ENCODE data around the gene HOXD8.
A peak's percentile ranks its signal among the peaks of the same experiment; 100 is the strongest.

HOXD8 gene

DNA sequence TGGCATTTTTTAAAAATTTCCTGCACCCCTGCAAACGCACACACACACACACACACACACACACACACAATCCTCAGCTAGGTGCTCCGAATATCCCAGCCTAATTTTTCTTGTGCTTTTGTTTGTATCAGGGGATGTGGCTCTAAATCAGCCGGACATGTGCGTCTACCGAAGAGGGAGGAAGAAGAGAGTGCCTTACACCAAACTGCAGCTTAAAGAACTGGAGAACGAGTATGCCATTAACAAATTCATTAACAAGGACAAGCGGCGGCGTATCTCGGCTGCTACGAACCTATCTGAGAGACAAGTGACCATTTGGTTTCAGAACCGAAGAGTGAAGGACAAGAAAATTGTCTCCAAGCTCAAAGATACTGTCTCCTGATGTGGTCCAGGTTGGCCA lies 35.2 kb upstream of the HOXD8 start:
- DNase-seq (no peak), ATAC-seq (replicated peaks) (no peak)
- H3K27me3 Mint-ChIP-seq, result peaks cover 88 to 96% of the 10 kb centered on the region in 2 donors
- no peak overlapping the region for H3K4me3 Mint-ChIP-seq
- H3K4me1 Mint-ChIP-seq (ENCODE audit: low read depth in 2 of 2), result peaks cover 23 to 26% of the 10 kb centered on the region in 2 donors
- peaks cover 29% of the 10 kb centered on the region for H3K36me3 Mint-ChIP-seq (ENCODE audit: insufficient read depth)
- no peaks in the 10 kb centered on the region for H3K9me3 Mint-ChIP-seq
- no peak overlapping the region for H3K27ac Mint-ChIP-seq

GRCh38 chr2:176095421-176095820 lies 34.1 kb upstream of the HOXD8 start:
- ATAC-seq (replicated peaks), result no peak
- Mint-ChIP-seq H3K36me3 (ENCODE audit: insufficient read depth) (peaks cover 34% of the 10 kb centered on the region), H3K4me3 (no peak overlapping the region), H3K27ac (no peak overlapping the region), H3K4me1 (ENCODE audit: low read depth in 2 of 2) (peaks cover 23 to 26% of the 10 kb centered on the region in 2 donors), H3K9me3 (no peaks in the 10 kb centered on the region), H3K27me3 (peaks cover 88 to 96% of the 10 kb centered on the region in 2 donors)
- no peak for DNase-seq

- Mint-ChIP-seq H3K9me3 (no peaks in the 10 kb centered on the region), H3K4me3 (peak overlapping the region; percentile 74 to 79), H3K27ac (no peak overlapping the region), H3K4me1 (ENCODE audit: low read depth in 2 of 2) (peaks cover 23 to 26% of the 10 kb centered on the region in 2 donors), H3K27me3 (peaks cover 86 to 96% of the 10 kb centered on the region in 2 donors), H3K36me3 (ENCODE audit: insufficient read depth) (peaks cover 38% of the 10 kb centered on the region)
- ATAC-seq (replicated peaks), result peak; percentile 17
- DNase-seq, result no peak
These were observed 33.1 kb upstream of the HOXD8 start for GRCh38 chr2:176096243-176096985.

DNA sequence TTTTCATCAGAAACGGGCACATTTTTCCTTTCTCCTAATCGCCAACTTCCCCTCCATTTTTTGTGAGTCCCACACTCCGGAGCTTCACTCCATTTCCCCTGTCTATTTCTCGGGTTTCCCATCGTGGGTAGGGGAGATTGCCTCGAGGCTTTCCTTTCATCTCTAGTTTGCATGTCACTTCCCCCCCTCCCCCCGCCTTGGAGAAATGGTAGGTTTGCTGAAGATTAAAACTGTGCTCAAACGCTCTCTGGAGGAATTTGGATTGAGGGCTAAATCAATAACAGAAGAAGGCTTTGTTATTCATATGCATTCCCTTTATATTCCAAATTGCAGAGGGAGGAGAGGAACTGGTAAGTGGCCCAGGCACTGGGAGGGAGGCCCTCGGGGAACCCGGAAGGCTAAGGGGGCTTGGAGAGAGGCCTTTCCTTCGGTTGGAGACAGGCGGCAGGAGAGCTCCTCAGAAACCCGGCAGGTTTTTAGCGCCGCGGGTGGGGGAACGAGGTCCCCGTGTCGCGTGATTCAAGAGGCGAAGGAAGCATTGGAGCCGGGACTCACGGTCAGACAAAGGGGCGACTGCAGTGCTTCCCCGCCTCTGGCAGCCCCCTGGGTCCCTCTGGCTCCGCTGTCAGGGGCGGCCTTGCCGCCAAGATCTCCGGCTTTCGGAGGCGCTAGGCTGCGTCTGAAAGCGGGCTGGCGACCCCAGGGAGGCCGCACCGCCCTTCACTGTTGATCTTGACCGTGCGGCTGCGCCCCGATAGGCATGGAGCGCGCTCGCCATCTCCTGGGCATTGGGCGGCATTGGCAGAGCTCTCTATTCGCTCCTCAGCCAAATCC lies 32.3 kb upstream of the HOXD8 start:
- peaks cover 86 to 96% of the 10 kb centered on the region in 2 donors for H3K27me3 Mint-ChIP-seq
- peak overlapping the region; percentile 74 to 79 for H3K4me3 Mint-ChIP-seq
- peak; percentile 85 for ATAC-seq (replicated peaks)
- peaks cover 19 to 21% of the 10 kb centered on the region in 2 donors for H3K4me1 Mint-ChIP-seq (ENCODE audit: low read depth in 2 of 2)
- DNase-seq, result peak; percentile 49 to 54 (median 51)
- H3K36me3 Mint-ChIP-seq (ENCODE audit: insufficient read depth), result peaks cover 30% of the 10 kb centered on the region
- H3K9me3 Mint-ChIP-seq, result no peaks in the 10 kb centered on the region
- H3K27ac Mint-ChIP-seq, result peak overlapping the region; percentile 4 to 32

DNA sequence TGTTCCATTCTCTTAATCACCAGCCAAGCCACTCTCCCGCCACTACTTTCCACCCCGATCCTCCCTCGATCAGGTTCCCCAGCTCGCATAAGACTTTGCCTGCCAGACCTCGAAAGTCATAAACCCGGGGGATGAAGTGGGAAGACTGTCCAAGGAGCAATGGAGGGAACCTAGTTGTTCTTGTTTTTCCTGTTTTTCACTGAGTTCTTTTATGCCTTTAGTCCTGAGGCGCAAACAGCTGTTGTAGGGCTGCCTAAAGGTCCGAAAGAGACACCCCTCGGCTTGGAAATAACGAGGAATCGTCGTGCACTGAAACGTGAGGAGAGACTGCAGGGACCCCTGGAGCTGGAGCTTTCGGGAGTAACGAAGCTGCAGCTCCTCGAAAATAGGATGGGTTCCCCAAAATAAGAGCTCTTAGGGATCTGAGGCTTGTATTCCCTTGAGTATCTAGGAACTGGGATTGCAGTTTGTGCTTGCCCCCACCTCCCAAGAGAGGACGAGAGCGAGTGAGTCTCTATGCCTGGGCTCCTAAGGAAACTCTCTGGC lies 31.6 kb upstream of the HOXD8 start:
- peak overlapping the region; percentile 74 to 79 for H3K4me3 Mint-ChIP-seq

GRCh38 chr2:176098366-176099158 lies 30.9 kb upstream of the HOXD8 start:
- Mint-ChIP-seq H3K27me3 (peaks cover 93 to 99% of the 10 kb centered on the region in 2 donors), H3K4me3 (no peak overlapping the region)
- no peak for ATAC-seq (replicated peaks)

More for the DNA sequence above, 31.6 kb upstream of the HOXD8 start:
- H3K27me3 Mint-ChIP-seq, result peaks cover 92 to 99% of the 10 kb centered on the region in 2 donors
- H3K36me3 Mint-ChIP-seq (ENCODE audit: insufficient read depth), result peaks cover 30% of the 10 kb centered on the region
- DNase-seq (no peak), ATAC-seq (replicated peaks) (no peak)
- H3K27ac Mint-ChIP-seq, result peak overlapping the region; percentile 4 to 32
- H3K4me1 Mint-ChIP-seq (ENCODE audit: low read depth in 2 of 2), result peaks cover 19 to 21% of the 10 kb centered on the region in 2 donors
- no peaks in the 10 kb centered on the region for H3K9me3 Mint-ChIP-seq

GRCh38 chr2:176099159-176099727 lies 30.3 kb upstream of the HOXD8 start:
- Mint-ChIP-seq H3K27ac (no peak overlapping the region), H3K4me3 (no peak overlapping the region), H3K9me3 (no peaks in the 10 kb centered on the region), H3K36me3 (ENCODE audit: insufficient read depth) (peaks cover 24% of the 10 kb centered on the region), H3K4me1 (ENCODE audit: low read depth in 2 of 2) (peaks cover 15 to 19% of the 10 kb centered on the region in 2 donors), H3K27me3 (peaks cover 92 to 99% of the 10 kb centered on the region in 2 donors)
- ATAC-seq (replicated peaks) (no peak), DNase-seq (no peak)

More at GRCh38 chr2:176098366-176099158, 30.9 kb upstream of the HOXD8 start:
- Mint-ChIP-seq H3K27ac (no peak overlapping the region), H3K36me3 (ENCODE audit: insufficient read depth) (peaks cover 24% of the 10 kb centered on the region), H3K9me3 (no peaks in the 10 kb centered on the region), H3K4me1 (ENCODE audit: low read depth in 2 of 2) (peaks cover 15% of the 10 kb centered on the region in 2 donors)
- DNase-seq, result no peak

DNA sequence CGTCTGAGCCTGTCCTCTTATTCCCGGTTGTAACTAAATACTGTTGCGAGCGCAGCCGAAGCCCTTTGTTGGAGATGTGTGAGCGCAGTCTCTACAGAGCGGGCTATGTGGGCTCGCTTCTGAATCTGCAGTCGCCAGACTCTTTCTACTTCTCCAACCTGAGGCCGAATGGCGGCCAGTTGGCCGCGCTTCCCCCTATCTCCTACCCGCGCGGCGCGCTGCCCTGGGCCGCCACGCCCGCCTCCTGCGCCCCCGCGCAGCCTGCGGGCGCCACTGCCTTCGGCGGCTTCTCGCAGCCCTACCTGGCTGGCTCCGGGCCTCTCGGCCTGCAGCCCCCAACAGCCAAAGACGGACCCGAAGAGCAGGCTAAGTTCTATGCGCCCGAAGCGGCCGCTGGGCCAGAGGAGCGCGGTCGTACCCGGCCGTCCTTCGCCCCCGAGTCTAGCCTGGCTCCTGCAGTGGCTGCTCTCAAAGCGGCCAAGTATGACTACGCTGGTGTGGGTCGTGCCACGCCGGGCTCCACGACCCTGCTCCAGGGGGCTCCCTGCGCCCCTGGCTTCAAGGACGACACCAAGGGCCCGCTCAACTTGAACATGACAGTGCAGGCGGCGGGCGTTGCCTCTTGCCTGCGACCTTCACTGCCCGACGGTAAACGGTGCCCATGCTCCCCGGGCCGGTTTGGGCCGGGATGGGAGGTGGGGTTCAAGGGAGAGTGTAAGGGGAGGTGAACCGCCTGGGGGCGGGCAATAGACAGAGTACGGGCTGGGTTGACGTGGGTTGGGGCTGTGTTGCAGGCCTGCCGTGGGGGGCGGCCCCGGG lies 29.6 kb upstream of the HOXD8 start, which contains the start of gene HOXD12:
TSS of gene HOXD12 (plus strand) at position 68 of the 819 bp plus-strand sequence. CDS start at position 75, 7 bp downstream.
- no peak for ATAC-seq (replicated peaks)
- H3K4me3 Mint-ChIP-seq, result no peak within 1 kb of the TSS

DNA sequence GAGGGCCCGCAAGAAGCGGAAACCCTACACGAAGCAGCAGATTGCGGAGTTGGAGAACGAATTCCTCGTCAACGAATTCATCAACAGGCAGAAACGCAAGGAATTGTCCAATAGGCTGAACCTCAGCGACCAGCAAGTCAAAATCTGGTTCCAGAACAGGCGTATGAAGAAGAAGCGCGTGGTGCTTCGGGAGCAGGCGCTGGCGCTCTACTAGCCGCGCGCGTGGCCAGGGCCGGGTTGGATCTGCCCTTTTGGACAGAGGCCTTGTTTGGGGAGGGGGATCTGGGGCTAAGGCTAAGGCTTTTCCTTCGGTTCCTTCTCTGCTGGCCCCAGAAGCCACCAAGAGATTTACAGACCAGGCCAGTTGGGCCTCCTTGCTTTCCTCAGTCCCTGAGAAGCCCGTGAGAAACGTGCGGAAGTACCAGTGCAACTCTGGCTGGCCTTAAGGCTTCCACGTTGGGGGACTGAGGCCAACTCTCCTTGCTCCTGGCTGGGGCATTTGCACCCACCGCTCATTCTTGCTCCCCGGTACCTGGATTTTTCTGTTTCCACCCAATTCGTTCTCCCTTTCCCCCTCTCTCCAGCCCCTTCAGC lies 28.9 kb upstream of the HOXD8 start:
- ATAC-seq (replicated peaks), result no peak
- DNase-seq, result no peak
- Mint-ChIP-seq H3K4me3 (no peak overlapping the region), H3K27me3 (peaks cover 92 to 99% of the 10 kb centered on the region in 2 donors), H3K27ac (no peak overlapping the region), H3K9me3 (no peaks in the 10 kb centered on the region), H3K4me1 (ENCODE audit: low read depth in 2 of 2) (peaks cover 15 to 30% of the 10 kb centered on the region in 2 donors), H3K36me3 (ENCODE audit: insufficient read depth) (peaks cover 35% of the 10 kb centered on the region)

More for the DNA sequence above, 29.6 kb upstream of the HOXD8 start, which contains the start of gene HOXD12:
- no peak within 1 kb of the TSS for H3K27ac Mint-ChIP-seq
- H3K9me3 Mint-ChIP-seq, result no peaks in the 10 kb centered on the region
- H3K4me1 Mint-ChIP-seq (ENCODE audit: low read depth in 2 of 2), result peaks cover 15 to 24% of the 10 kb centered on the region in 2 donors
- peaks cover 92 to 99% of the 10 kb centered on the region in 2 donors for H3K27me3 Mint-ChIP-seq
- no peak for DNase-seq
- peaks cover 31% of the 10 kb centered on the region for H3K36me3 Mint-ChIP-seq (ENCODE audit: insufficient read depth)

- Mint-ChIP-seq H3K9me3 (no peaks in the 10 kb centered on the region), H3K4me3 (no peak overlapping the region), H3K4me1 (ENCODE audit: low read depth in 2 of 2) (peaks cover 20 to 36% of the 10 kb centered on the region in 2 donors), H3K36me3 (ENCODE audit: insufficient read depth) (peaks cover 42% of the 10 kb centered on the region), H3K27me3 (peaks cover 94 to 100% of the 10 kb centered on the region in 2 donors), H3K27ac (no peak overlapping the region)
- no peak for DNase-seq
- no peak for ATAC-seq (replicated peaks)
These were observed 28.2 kb upstream of the HOXD8 start for GRCh38 chr2:176101216-176101830.

DNA sequence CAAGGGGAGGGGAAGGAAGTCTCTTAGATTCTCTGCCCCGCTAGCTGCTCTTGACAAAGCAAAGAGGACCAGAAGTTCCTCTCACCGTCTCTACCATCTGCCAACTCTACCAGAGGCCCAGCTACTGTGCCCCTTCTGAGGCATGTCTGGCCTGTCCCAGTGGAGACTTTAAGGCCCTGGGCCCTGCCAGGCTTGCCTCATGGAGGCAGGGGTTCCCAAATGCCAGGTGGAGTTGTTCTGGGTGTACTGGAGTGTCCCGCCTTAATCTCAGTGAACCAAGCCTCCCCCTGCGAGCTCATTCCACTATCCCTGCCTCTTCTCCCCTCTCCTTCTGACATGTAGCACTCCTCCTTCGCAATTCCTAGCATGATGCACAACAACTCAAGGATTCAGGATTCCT lies 27.7 kb upstream of the HOXD8 start:
- Mint-ChIP-seq H3K4me3 (no peak overlapping the region), H3K27ac (no peak overlapping the region), H3K9me3 (no peaks in the 10 kb centered on the region), H3K4me1 (ENCODE audit: low read depth in 2 of 2) (peaks cover 17 to 33% of the 10 kb centered on the region in 2 donors), H3K36me3 (ENCODE audit: insufficient read depth) (peaks cover 42% of the 10 kb centered on the region), H3K27me3 (peaks cover 91 to 100% of the 10 kb centered on the region in 2 donors)
- DNase-seq (no peak), ATAC-seq (replicated peaks) (no peak)

Data from effector memory CD8-positive, alpha-beta T cell (primary cell).